Testis (tissue), 3 donors: ENCODE results near the gene PKN3. TPM values are rescaled to one million over a fixed set of nuclear protein-coding genes. Genes with fewer than 3 reads are reported as not detected.

ENCODE experiments used
- DNase-seq: peaks from one replicate; pipeline ENCODE4 v3.0.0-alpha.2; 2019
- H3K27ac ChIP-seq, 2 donors: fragments of 200-600 bp; sonication (generic); one replicate each; pipeline ENCODE4 v1.5.1; 2019
- H3K27me3 ChIP-seq: fragments of 200-600 bp; sonication (generic); one replicate; pipeline ENCODE4 v1.5.1; 2019
- H3K36me3 ChIP-seq: fragments of 200-600 bp; sonication (generic); one replicate; pipeline ENCODE4 v1.5.1; 2017; ENCODE audit warnings: low read depth; ENCODE audit errors: missing control alignments
- H3K4me1 ChIP-seq: fragments of 200-600 bp; sonication (generic); one replicate; pipeline ENCODE4 v1.5.1; 2019
- H3K4me3 ChIP-seq, 2 donors: fragments of 200-600 bp; sonication (generic); one replicate each; pipeline ENCODE4 v1.5.1; 2017 to 2019
- H3K9me3 ChIP-seq: fragments of 200-600 bp; sonication (generic); one replicate; pipeline ENCODE4 v1.5.1; 2017
- CTCF ChIP-seq, 3 experiments: fragments of 450-650 bp in 2 of 3; fragments of 200-600 bp in 1 of 3; sonication (generic) in 1 of 3; IDR thresholded peaks; one replicate each; pipeline ENCODE4 v1.5.1; 2016 to 2019; ENCODE audit warnings: antibody characterized with exemption in 3 of 3, mild to moderate bottlenecking in 2 of 3, moderate library complexity in 1 of 3
- POLR2A ChIP-seq: fragments of 450-650 bp; IDR thresholded peaks from one replicate; pipeline ENCODE4 v1.6.1; 2017; ENCODE audit warnings: antibody characterized with exemption, mild to moderate bottlenecking, moderate library complexity
- WGBS, 2 donors: methylation state at CpG; one replicate each; pipeline ENCODE4 v1.1.5; 2018; 5-methylcytosine and 5-hydroxymethylcytosine counted together
- intact Hi-C: fragments of 100-400 bp; cut with DNase I; formaldehyde crosslinking; loops from one replicate; pipeline ENCODE4 v1.15.1; 2023; ENCODE audit warnings: low total_unique reads
- polyA plus RNA-seq: library from polyadenylated mRNA; stranded (reverse); fragments of 350-450 nt; fragmentation: Illumina TruSeq; extraction: RNeasy Lipid Tissue Mini Kit (QIAGEN cat#74804); gene quantifications from one replicate; pipeline ENCODE4 v1.2.3, GENCODE V29; 2014; ENCODE audit warnings: low read depth, low replicate concordance; ENCODE audit not compliant: insufficient read depth
- total RNA-seq, 2 donors: library from RNA; depleted of rRNA; stranded (reverse); fragments of >200 nt; gene quantifications; one replicate each; pipeline ENCODE4 v1.2.3, GENCODE V29; 2016

Gene PKN3
- total and polyA plus RNA-seq, 3 donors from 2014 or later, result 3.6 to 7.2 (median 4.2) TPM

GRCh38 chr9:128747241-128747640 is 44.9 kb downstream of the PKN3 start:
- TF ChIP-seq POLR2A, result no peak
- TF ChIP-seq CTCF (IDR thresholded peaks at IDR 0.05), result no peak
- H3K36me3 ChIP-seq, result no peaks in the 10 kb centered on the region
- H3K27ac ChIP-seq, result no peak overlapping the region
- peaks cover 4% of the 10 kb centered on the region for H3K4me1 ChIP-seq
- no peak overlapping the region for H3K4me3 ChIP-seq
- intact Hi-C loops, result no loop called here
- H3K9me3 ChIP-seq, result no peaks in the 10 kb centered on the region
- DNase-seq, result peak; percentile 48
- no peaks in the 10 kb centered on the region for H3K27me3 ChIP-seq
- WGBS, 2 donors, result 71 to 74% methylated on average over 1 of the region's 1 CpG

- TF ChIP-seq CTCF (IDR thresholded peaks at IDR 0.05) (no peak), POLR2A (no peak)
- no peak overlapping the region for H3K4me3 ChIP-seq
- H3K27me3 ChIP-seq, result no peaks in the 10 kb centered on the region
- DNase-seq, result no peak
- intact Hi-C loops, result no loop called here
- H3K27ac ChIP-seq, result no peak overlapping the region
- 89 to 90% methylated on average over 12 to 22 of the region's 22 CpGs for WGBS, 2 donors
- peaks cover 4% of the 10 kb centered on the region for H3K4me1 ChIP-seq
- H3K36me3 ChIP-seq, result no peaks in the 10 kb centered on the region
- H3K9me3 ChIP-seq, result no peaks in the 10 kb centered on the region
Observed at GRCh38 chr9:128750926-128751595, 48.8 kb downstream of the PKN3 start.

GRCh38 chr9:128753627-128754026 is 51.3 kb downstream of the PKN3 start:
- DNase-seq, result no peak
- Histone ChIP-seq H3K27ac (no peak overlapping the region), H3K27me3 (no peaks in the 10 kb centered on the region), H3K9me3 (no peaks in the 10 kb centered on the region), H3K4me3 (no peak overlapping the region), H3K36me3 (no peaks in the 10 kb centered on the region), H3K4me1 (no peaks in the 10 kb centered on the region)
- intact Hi-C loops, result no loop called here
- TF ChIP-seq CTCF (IDR thresholded peaks at IDR 0.05), result no peak
- no peak for TF ChIP-seq POLR2A
- 91 to 94% methylated on average over 11 to 16 of the region's 16 CpGs for WGBS, 2 donors

GRCh38 chr9:128757602-128758001 is 55.3 kb downstream of the PKN3 start:
- H3K27ac ChIP-seq, result no peak overlapping the region
- H3K27me3 ChIP-seq, result no peaks in the 10 kb centered on the region
- no peak for DNase-seq
- intact Hi-C loops, result no loop called here
- no peak for TF ChIP-seq POLR2A
- no peak for TF ChIP-seq CTCF (IDR thresholded peaks at IDR 0.05)
- H3K4me3 ChIP-seq, result no peak overlapping the region
- no peaks in the 10 kb centered on the region for H3K4me1 ChIP-seq
- WGBS, 2 donors, result 80 to 95% methylated on average over 6 of the region's 6 CpGs
- no peaks in the 10 kb centered on the region for H3K36me3 ChIP-seq
- no peaks in the 10 kb centered on the region for H3K9me3 ChIP-seq
